NCI-H2107 (cell line): Measurements from ENCODE around the gene NLGN2.

Experiments used
- DNase-seq: peaks from one replicate; lab custom pipeline; 2025; lab: John Stamatoyannopoulos, UW

NLGN2 gene

DNA sequence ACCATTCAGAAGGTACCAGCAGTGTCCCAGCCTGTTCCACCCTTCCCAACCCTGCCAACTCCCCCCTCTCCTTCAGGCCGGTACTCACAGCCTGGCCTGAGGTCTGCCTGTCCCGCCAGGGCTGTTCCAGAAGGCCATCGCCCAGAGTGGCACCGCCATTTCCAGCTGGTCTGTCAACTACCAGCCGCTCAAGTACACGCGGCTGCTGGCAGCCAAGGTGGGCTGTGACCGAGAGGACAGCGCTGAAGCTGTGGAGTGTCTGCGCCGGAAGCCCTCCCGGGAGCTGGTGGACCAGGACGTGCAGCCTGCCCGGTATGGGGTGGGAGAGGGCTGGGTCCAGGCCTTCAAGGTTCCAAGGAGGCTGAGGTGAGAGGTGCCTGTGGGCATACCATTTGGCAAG lies 7.2 kb downstream of the NLGN2 start:
- DNase-seq, result no peak

- DNase-seq, result no peak
These were observed 8.1 kb downstream of the NLGN2 start for GRCh38 chr17:7415784-7416183.

DNA sequence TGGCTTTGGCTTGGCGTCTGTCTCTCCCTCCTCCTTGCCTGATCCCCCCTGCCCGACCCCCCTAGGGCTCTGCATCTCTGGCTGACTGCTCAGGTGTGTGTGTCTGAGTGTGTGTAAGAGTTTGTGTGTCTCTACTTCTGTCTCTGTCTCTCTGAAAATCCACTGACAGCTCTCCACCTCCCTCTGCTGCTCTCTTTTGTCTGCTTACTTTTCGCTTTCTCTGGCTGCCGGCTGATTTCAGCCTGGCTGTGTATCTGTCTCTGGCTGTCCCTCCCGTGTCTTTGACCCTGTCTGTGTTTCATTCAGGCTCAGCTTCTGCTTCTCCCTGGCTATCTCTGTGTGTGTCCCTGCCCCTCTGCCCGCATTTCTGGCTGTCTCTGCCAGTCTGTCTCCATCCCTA lies 8.7 kb downstream of the NLGN2 start:
- DNase-seq, result no peak

- DNase-seq, result no peak
These were observed 9.5 kb downstream of the NLGN2 start for GRCh38 chr17:7417056-7417655.

GRCh38 chr17:7418472-7419152 lies 11.0 kb downstream of the NLGN2 start:
- DNase-seq, result no peak

- DNase-seq, result no peak
These were observed 12.4 kb downstream of the NLGN2 start, which contains the start of gene SPEM1 for GRCh38 chr17:7419819-7420610. Gene SPEM1, plus strand, starts transcription at chr17:7420324. Its CDS starts 61 bp downstream, at chr17:7420385.

DNA sequence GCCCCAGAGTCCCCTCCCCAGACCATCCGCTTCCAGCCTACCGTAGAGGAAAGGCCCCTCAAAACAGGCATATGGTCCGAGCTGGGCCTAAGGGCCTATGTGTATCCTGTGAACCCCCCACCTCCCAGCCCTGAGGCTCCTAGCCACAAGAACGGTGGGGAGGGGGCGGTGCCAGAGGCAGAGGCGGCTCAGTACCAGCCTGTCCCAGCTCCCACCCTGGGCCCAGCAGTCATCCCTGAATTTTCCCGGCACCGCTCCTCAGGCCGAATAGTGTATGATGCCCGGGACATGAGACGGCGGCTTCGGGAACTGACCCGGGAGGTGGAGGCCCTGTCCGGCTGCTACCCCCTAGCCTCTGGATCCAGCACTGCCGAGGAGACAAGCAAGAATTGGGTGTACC lies 13.5 kb downstream of the NLGN2 start:
- no peak for DNase-seq

DNA sequence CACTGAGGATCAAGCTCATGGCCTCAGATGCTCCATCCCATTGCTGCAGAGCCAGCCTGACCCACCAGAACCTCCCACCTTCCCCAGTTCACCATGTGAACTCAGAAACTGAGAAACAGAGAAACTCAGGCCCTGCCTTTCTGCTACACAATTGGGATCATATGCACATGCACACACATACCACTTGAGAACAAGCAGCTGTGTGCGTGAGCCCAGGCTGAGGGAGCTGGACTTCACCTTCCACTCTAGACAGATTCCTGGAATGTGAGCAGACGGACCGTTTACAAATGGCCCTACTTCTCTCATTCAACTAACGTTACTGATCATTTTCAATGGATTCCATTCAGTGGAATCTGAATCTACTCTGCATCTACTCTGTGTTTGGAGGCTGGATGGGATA lies 16.0 kb downstream of the NLGN2 start:
- DNase-seq, result no peak

GRCh38 chr17:7425316-7425715 lies 17.7 kb downstream of the NLGN2 start, which contains the start of gene SPEM2:
Gene SPEM2, plus strand, starts transcription at chr17:7425616. Its CDS starts 73 bp downstream, at chr17:7425689.
- DNase-seq, result no peak

GRCh38 chr17:7425756-7426155 lies 18.1 kb downstream of the NLGN2 start:
- no peak for DNase-seq

DNA sequence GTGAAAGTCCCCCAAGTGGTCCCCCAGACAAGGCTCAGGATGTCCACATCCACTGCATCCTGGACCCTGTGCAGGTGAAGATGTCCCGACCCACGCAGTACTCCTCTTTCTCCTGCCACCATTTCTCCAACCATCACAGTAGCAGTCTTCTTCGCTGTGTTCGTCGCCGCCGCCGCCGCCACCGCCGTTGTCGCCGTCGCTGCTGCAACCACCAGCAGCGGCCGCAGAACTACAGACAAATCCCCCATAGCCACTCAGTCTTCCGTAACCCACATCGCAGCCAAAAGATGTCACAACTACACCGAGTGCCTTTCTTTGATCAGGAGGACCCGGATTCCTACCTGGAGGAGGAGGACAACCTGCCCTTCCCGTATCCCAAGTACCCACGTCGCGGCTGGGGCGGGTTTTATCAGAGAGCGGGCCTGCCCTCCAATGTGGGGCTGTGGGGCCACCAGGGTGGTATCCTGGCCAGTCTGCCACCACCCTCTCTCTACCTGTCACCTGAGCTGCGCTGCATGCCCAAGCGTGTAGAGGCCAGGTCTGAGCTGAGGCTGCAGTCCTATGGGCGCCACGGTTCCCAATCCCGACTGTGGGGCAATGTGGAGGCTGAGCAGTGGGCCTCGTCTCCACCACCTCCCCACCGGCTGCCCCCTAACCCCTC lies 18.7 kb downstream of the NLGN2 start:
- no peak for DNase-seq

DNA sequence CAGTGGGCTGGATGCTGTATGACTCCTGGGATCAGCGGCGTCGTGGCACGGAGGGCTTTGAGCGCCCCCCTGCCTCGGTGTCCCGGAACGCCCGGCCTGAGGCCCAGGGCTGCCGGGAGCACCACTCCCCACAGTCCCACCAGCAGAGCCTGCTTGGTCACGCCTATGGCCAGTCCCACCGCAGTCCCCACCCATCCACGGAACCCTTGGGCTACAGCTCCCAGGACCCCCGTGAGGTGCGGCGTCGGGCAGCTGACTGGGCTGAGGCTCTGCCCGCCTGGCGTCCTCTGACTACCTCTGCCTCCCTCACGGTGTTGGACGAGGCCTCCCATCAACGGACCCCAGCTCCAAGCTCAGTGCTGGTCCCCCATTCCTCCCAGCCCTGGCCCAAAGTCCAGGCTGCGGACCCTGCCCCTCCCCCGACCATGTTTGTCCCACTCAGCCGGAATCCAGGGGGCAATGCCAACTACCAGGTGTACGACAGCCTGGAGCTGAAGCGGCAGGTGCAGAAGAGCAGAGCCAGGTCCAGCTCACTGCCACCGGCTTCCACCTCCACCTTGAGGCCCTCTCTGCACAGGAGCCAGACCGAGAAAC lies 19.3 kb downstream of the NLGN2 start:
- no peak for DNase-seq

DNA sequence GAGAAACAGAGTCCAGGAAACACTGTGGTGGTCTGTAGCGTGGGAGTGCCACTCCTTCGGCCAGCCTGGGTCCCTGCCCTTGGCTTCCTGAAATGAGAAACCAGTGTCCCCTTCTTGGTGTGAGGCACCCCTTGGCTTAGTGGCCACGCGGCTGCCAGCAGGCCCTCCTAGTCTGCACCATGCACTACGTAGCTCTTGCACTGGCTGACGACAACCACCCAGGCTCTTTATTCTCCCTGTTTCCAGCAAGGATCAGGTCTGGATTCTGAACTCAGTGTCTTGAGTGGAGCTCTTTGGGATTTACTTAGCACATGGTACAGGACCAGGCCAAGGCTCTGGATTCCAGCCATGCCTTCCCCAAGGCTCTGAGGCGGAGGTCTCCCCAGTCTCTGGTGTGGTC lies 19.9 kb downstream of the NLGN2 start:
- DNase-seq, result no peak

- no peak for DNase-seq
These were observed 20.9 kb downstream of the NLGN2 start, which contains the start of gene SPEM3 for GRCh38 chr17:7428557-7428956. Gene SPEM3, plus strand, starts transcription at chr17:7428857. Its CDS starts 46 bp downstream, at chr17:7428903.

DNA sequence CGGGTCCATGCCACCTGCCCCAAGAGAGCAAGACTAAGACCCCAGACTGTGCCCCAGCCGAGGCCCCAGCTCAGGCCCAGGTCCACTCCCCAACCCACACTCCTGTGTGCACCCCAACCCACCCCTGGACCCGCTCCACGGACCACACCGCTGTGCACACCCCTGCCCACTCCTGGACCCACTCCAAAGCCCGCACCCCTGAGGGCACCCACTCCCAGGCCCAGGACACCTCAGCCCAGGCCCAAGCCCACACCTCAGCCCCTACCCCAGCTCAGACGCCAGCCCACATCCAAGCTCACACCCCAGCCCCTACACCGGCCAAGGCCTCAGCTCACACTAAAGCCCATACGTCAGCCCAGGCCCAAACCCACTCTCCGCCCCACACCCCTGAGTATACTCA lies 22.1 kb downstream of the NLGN2 start:
- no peak for DNase-seq

GRCh38 chr17:7431231-7431630 lies 23.6 kb downstream of the NLGN2 start:
- no peak for DNase-seq

DNA sequence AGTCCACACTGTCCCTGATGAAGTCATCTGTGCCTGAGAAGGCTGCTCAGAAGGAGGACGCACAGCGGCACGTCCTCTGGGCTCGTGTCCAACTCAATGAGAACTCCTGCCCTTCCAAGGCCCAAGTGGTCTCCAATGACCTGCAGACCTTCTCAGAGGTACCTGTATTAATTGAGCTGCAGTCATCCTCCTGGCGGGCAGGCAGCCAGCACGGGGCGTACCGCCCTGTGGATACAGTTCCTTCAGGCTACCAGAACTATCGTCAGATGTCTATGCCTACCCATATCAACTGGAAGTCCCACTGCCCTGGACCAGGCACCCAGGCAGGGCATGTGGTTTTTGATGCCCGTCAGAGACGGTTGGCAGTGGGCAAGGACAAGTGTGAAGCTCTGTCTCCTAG lies 24.7 kb downstream of the NLGN2 start:
- no peak for DNase-seq

- no peak for DNase-seq
These were observed 28.3 kb downstream of the NLGN2 start for GRCh38 chr17:7435676-7436555.

DNA sequence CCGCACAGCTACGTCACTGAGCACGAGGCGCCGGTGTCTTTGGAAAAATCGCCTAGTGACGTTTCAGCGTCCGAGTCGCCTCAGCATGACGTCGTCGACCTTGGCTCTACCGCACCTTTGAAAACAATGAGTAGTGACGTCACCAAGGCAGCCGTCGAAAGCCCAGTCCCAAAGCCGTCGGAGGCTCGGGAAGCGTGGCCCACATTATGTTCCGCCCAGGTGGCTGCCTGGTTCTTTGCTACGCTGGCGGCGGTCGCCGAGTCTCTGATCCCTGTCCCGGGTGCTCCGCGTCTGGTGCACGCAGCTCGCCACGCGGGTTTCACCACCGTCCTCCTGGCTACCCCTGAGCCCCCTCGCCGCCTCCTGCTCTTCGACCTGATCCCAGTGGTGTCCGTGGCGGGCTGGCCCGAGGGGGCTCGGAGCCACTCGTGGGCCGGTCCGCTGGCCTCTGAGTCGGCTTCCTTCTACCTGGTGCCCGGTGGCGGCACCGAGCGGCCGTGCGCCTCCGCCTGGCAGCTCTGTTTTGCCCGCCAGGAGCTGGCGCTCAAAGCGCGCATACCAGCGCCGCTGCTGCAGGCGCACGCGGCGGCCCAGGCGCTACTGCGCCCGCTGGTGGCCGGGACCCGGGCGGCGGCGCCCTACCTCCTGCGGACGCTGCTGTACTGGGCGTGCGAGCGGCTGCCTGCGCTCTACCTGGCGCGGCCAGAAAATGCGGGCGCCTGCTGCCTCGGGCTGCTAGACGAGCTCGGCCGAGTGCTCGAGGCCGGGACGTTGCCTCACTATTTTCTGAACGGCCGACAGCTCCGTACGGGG lies 29.1 kb downstream of the NLGN2 start:
- DNase-seq, result peak; percentile 16

GRCh38 chr17:7437369-7437863 lies 29.8 kb downstream of the NLGN2 start:
- DNase-seq, result no peak
